HL-60 (cell line): ENCODE measurements around the gene CKAP2.

ENCODE experiments used
- DNase-seq, 2 experiments: peaks; one replicate each; pipeline ENCODE4 v3.0.0-alpha.2; 2010 to 2020; ENCODE audit warnings: low read depth in 1 of 2, low spot score in 1 of 2
- H3K27ac ChIP-seq: fragments of 250-450 bp; sonication (Bioruptor Pico); replicated peaks from 2 replicates; pipeline ENCODE4 v1.5.1; 2020; ENCODE audit warnings: mild to moderate bottlenecking, moderate library complexity
- H3K27me3 ChIP-seq: fragments of 250-450 bp; sonication (Bioruptor Pico); 2 replicates; pipeline ENCODE4 v1.5.1; 2021; ENCODE audit warnings: mild to moderate bottlenecking, moderate library complexity; ENCODE audit not compliant: insufficient read depth, poor library complexity, severe bottlenecking
- H3K4me3 ChIP-seq: replicated peaks from 2 replicates; pipeline ENCODE4 v1.5.1; 2011; ENCODE audit warnings: mild to moderate bottlenecking, control low read depth, low read length; ENCODE audit not compliant: insufficient read depth
- CTCF ChIP-seq: IDR thresholded peaks from one replicate; pipeline ENCODE4 v1.5.1; 2011; ENCODE audit warnings: low read length, control low read depth, inconsistent platforms; ENCODE audit not compliant: insufficient read depth
- GABPA ChIP-seq: IDR thresholded peaks from 2 replicates; pipeline ENCODE4 v1.6.1; 2012; ENCODE audit warnings: low read depth
- POLR2AphosphoS5 ChIP-seq: IDR thresholded peaks from 2 replicates; pipeline ENCODE4 v1.6.1; 2012; ENCODE audit warnings: low read depth
- REST ChIP-seq: IDR thresholded peaks from 2 replicates; pipeline ENCODE4 v1.6.1; 2012; ENCODE audit warnings: low read depth; ENCODE audit not compliant: insufficient replicate concordance
- SPI1 ChIP-seq: IDR thresholded peaks from 2 replicates; pipeline ENCODE4 v1.6.1; 2012; ENCODE audit warnings: low read depth, mild to moderate bottlenecking, borderline replicate concordance

Gene CKAP2

GRCh38 chr13:52451135-52451804 lies 4.0 kb upstream of the CKAP2 start:
- no peak for TF ChIP-seq POLR2AphosphoS5
- no peak for TF ChIP-seq REST
- Histone ChIP-seq H3K4me3 (no peak overlapping the region), H3K27me3 (no peaks in the 10 kb centered on the region), H3K27ac (no peak overlapping the region)
- no peak for DNase-seq

- H3K27ac ChIP-seq: no peak overlapping the region
- no peak overlapping the region for H3K4me3 ChIP-seq
- DNase-seq: no peak
- no peak for TF ChIP-seq REST
- TF ChIP-seq SPI1: no peak
- TF ChIP-seq CTCF: no peak
- TF ChIP-seq POLR2AphosphoS5: no peak
- TF ChIP-seq GABPA: no peak
- H3K27me3 ChIP-seq: no peaks in the 10 kb centered on the region
Measured at GRCh38 chr13:52452470-52452869, 2.8 kb upstream of the CKAP2 start.

GRCh38 chr13:52454459-52454819 lies 839 bp upstream of the CKAP2 start:
- Histone ChIP-seq H3K4me3 (peak overlapping the region; percentile 52), H3K27ac (peak overlapping the region; percentile 85), H3K27me3 (no peaks in the 10 kb centered on the region)
- DNase-seq: peak in 1 of 2 experiments; percentile 52
- TF ChIP-seq SPI1: peak; percentile 48; the same call in 1 of the 2 replicates
- no peak for TF ChIP-seq REST

GRCh38 chr13:52455677-52456041 lies 381 bp downstream of the CKAP2 start:
- Histone ChIP-seq H3K4me3 (peak overlapping the region; percentile 52), H3K27ac (peak overlapping the region; percentile 85), H3K27me3 (no peaks in the 10 kb centered on the region)
- TF ChIP-seq SPI1 (peak; percentile 95), CTCF (no peak), REST (peak; percentile 17)
- DNase-seq: peak in 1 of 2 experiments; percentile 93
